Stimulated activated CD8-positive, alpha-beta memory T cell treated with anti-CD3 and anti-CD28 coated beads, Interleukin-7, amount 100 ng/mL, for 48 hours (primary cell): Measurements from ENCODE around the gene ASS1.
"Not testable (repeated sequence)": the region's sequence is repeated elsewhere in the genome, so short reads cannot be mapped to it uniquely, and the experiment has no call there.

Source experiments
- DNase-seq, 2 donors: peaks; one replicate each; pipeline ENCODE4 v3.0.0-alpha.2; 2020; ENCODE audit warnings: low read depth in 1 of 2; ENCODE audit errors: extremely low read depth in 1 of 2

ASS1 gene

GRCh38 chr9:130444565-130445221 lies at the start of gene ASS1:
TSS of gene ASS1 (plus strand) at chr9:130444961. CDS start at chr9:130452229, 7,268 bp downstream.
- DNase-seq, result peak; percentile 9 to 30

- no peak for DNase-seq
These were observed 48.8 kb upstream of the ASS1 start for GRCh38 chr9:130395810-130396435.

GRCh38 chr9:130396581-130396980 lies 48.2 kb upstream of the ASS1 start:
- DNase-seq, result no peak

GRCh38 chr9:130398487-130399240 lies 46.1 kb upstream of the ASS1 start:
- no peak for DNase-seq

GRCh38 chr9:130399768-130400167 lies 45.0 kb upstream of the ASS1 start:
- DNase-seq, result no peak

GRCh38 chr9:130400870-130401269 lies 43.9 kb upstream of the ASS1 start:
- no peak for DNase-seq

GRCh38 chr9:130401742-130402141 lies 43.0 kb upstream of the ASS1 start:
- DNase-seq, result not testable (repeated sequence)

- no peak for DNase-seq
These were observed 42.5 kb upstream of the ASS1 start for GRCh38 chr9:130402243-130402642.

GRCh38 chr9:130402645-130403440 lies 41.9 kb upstream of the ASS1 start:
- DNase-seq, result no peak

GRCh38 chr9:130405657-130406257 lies 39.0 kb upstream of the ASS1 start:
- no peak for DNase-seq

- DNase-seq, result no peak
These were observed 38.4 kb upstream of the ASS1 start for GRCh38 chr9:130406278-130406895.

- no peak for DNase-seq
These were observed 36.7 kb upstream of the ASS1 start for GRCh38 chr9:130407916-130408663.

- no peak for DNase-seq
These were observed 36.1 kb upstream of the ASS1 start for GRCh38 chr9:130408669-130409068.

- no peak for DNase-seq
These were observed 35.5 kb upstream of the ASS1 start for GRCh38 chr9:130409246-130409645.

- DNase-seq, result no peak
These were observed 34.3 kb upstream of the ASS1 start for GRCh38 chr9:130410443-130410842.

GRCh38 chr9:130411566-130411915 lies 33.2 kb upstream of the ASS1 start:
- DNase-seq, result no peak

GRCh38 chr9:130414081-130414731 lies 30.6 kb upstream of the ASS1 start:
- DNase-seq, result no peak

GRCh38 chr9:130414910-130415746 lies 29.6 kb upstream of the ASS1 start:
- DNase-seq, result no peak
